Measurements from ENCODE around the gene MARCHF6. TPM values are rescaled to one million over a fixed set of nuclear protein-coding genes. Genes with fewer than 3 reads are reported as not detected.

Gene MARCHF6
- total and polyA plus RNA-seq, 9 of the 15 experiments (the other 6 are each of a cell fraction or from before 2014, with no cell fraction given), result 74.1 to 456 (median 116) TPM

- peak overlapping the region; percentile 50 for H3K4me2 ChIP-seq (ENCODE audit: insufficient read depth, low read length)
- H3K9ac ChIP-seq (ENCODE audit: insufficient read depth in 1 of 2, low read depth in 2 of 2, low read length in 2 of 2), result peak overlapping the region; percentile 0 to 6; a peak in 1 of 4 replicates
- in situ Hi-C loops (cut with MboI) (no loop called here), intact Hi-C loops (cut with micrococcal nuclease) (no loop called here)
- H3K9me3 ChIP-seq (replicated peaks; ENCODE audit: control insufficient read depth, insufficient read depth, low read depth, low read length), result no peaks in the 10 kb centered on the region
- ATAC-seq (no peak; the same call in 1 of the 3 replicates), DNase-seq (ENCODE audit: extremely low read depth in 1 of 4, low spot score in 3 of 4) (peak in 1 of 4 experiments; percentile 55), FAIRE-seq (peak; percentile 42)
- no peaks in the 10 kb centered on the region for H4K20me1 ChIP-seq (replicated peaks; ENCODE audit: control insufficient read depth, insufficient read depth, low read length)
- no peaks in the 10 kb centered on the region for H3K36me3 ChIP-seq (ENCODE audit: control insufficient read depth, insufficient read depth, low read length)
- no peak overlapping the region for H3K4me3 ChIP-seq
- no peaks in the 10 kb centered on the region for H3K9me1 ChIP-seq (ENCODE audit: control insufficient read depth, insufficient read depth, low read length)
- CTCF ChIA-PET (ENCODE audit: low intra/inter-chr PET ratio), result interaction anchor here (1.1 kb wide), 1 partner anchor 11 kb away, joined by 3 read pairs; no protein-coding TSS in a partner anchor
- H3K27ac ChIP-seq (ENCODE audit: extremely low read depth, low read depth, low read length), result peak overlapping the region; percentile 64
- POLR2A ChIA-PET, result interaction anchor here (0.9 to 4.9 kb wide), 7 partner anchors 7 to 279 kb away, joined by 3 to 31 read pairs (median 4); partner anchors contain the start of gene MARCHF6
- peaks cover 9% of the 10 kb centered on the region for H3K79me2 ChIP-seq (ENCODE audit: control insufficient read depth, insufficient read depth, low read length)
- peak overlapping the region; percentile 75 for H2AFZ ChIP-seq (ENCODE audit: low read depth, low read length)
- no peaks in the 10 kb centered on the region for H3K27me3 ChIP-seq (ENCODE audit: control insufficient read depth in 2 of 2, insufficient read depth in 2 of 2, low read length in 2 of 2)
- 13% methylated on average over 9 of the region's 10 CpGs for WGBS (ENCODE audit: insufficient coverage, low coverage, missing lambda C conversion rate)
- BruUV-seq (replicated peaks), result no TSS peak
- peaks cover 36 to 41% of the 10 kb centered on the region in 2 experiments for H3K4me1 ChIP-seq (replicated peaks in 1 of 2; ENCODE audit: control insufficient read depth in 2 of 2, insufficient read depth in 2 of 2, low read length in 2 of 2)
- TF ChIP-seq, protein P1, sequence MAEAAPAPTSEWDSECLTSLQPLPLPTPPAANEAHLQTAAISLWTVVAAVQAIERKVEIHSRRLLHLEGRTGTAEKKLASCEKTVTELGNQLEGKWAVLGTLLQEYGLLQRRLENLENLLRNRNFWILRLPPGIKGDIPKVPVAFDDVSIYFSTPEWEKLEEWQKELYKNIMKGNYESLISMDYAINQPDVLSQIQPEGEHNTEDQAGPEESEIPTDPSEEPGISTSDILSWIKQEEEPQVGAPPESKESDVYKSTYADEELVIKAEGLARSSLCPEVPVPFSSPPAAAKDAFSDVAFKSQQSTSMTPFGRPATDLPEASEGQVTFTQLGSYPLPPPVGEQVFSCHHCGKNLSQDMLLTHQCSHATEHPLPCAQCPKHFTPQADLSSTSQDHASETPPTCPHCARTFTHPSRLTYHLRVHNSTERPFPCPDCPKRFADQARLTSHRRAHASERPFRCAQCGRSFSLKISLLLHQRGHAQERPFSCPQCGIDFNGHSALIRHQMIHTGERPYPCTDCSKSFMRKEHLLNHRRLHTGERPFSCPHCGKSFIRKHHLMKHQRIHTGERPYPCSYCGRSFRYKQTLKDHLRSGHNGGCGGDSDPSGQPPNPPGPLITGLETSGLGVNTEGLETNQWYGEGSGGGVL (CRISPR knock-in tag; IDR thresholded peaks at IDR 0.05), result no peak
- TF ChIP-seq MYNN (IDR thresholded peaks at IDR 0.05), result no peak
- TF ChIP-seq MYNN (CRISPR knock-in tag; IDR thresholded peaks at IDR 0.05), result no peak
- TF ChIP-seq ZEB2 (IDR thresholded peaks at IDR 0.05), result peak; percentile 59; the same call in 1 of the 2 replicates
- peak; percentile 68; the same call in 1 of the 2 replicates for TF ChIP-seq KLF6 (CRISPR knock-in tag; IDR thresholded peaks at IDR 0.05; ENCODE audit: borderline replicate concordance)
- TF ChIP-seq CCAR2 (IDR thresholded peaks at IDR 0.05; ENCODE audit: low read depth, low read length), result no peak
- TF ChIP-seq ATF1 (CRISPR knock-in tag; IDR thresholded peaks at IDR 0.05), result no peak
- peak; percentile 9; the same call in 1 of the 2 replicates for TF ChIP-seq ATF1 (tag; IDR thresholded peaks at IDR 0.05)
- TF ChIP-seq FOXA1 (IDR thresholded peaks at IDR 0.05; ENCODE audit: borderline replicate concordance), result no peak
- TF ChIP-seq CC2D1A (IDR thresholded peaks at IDR 0.05), result peak; percentile 70
- TF ChIP-seq, protein P2, sequence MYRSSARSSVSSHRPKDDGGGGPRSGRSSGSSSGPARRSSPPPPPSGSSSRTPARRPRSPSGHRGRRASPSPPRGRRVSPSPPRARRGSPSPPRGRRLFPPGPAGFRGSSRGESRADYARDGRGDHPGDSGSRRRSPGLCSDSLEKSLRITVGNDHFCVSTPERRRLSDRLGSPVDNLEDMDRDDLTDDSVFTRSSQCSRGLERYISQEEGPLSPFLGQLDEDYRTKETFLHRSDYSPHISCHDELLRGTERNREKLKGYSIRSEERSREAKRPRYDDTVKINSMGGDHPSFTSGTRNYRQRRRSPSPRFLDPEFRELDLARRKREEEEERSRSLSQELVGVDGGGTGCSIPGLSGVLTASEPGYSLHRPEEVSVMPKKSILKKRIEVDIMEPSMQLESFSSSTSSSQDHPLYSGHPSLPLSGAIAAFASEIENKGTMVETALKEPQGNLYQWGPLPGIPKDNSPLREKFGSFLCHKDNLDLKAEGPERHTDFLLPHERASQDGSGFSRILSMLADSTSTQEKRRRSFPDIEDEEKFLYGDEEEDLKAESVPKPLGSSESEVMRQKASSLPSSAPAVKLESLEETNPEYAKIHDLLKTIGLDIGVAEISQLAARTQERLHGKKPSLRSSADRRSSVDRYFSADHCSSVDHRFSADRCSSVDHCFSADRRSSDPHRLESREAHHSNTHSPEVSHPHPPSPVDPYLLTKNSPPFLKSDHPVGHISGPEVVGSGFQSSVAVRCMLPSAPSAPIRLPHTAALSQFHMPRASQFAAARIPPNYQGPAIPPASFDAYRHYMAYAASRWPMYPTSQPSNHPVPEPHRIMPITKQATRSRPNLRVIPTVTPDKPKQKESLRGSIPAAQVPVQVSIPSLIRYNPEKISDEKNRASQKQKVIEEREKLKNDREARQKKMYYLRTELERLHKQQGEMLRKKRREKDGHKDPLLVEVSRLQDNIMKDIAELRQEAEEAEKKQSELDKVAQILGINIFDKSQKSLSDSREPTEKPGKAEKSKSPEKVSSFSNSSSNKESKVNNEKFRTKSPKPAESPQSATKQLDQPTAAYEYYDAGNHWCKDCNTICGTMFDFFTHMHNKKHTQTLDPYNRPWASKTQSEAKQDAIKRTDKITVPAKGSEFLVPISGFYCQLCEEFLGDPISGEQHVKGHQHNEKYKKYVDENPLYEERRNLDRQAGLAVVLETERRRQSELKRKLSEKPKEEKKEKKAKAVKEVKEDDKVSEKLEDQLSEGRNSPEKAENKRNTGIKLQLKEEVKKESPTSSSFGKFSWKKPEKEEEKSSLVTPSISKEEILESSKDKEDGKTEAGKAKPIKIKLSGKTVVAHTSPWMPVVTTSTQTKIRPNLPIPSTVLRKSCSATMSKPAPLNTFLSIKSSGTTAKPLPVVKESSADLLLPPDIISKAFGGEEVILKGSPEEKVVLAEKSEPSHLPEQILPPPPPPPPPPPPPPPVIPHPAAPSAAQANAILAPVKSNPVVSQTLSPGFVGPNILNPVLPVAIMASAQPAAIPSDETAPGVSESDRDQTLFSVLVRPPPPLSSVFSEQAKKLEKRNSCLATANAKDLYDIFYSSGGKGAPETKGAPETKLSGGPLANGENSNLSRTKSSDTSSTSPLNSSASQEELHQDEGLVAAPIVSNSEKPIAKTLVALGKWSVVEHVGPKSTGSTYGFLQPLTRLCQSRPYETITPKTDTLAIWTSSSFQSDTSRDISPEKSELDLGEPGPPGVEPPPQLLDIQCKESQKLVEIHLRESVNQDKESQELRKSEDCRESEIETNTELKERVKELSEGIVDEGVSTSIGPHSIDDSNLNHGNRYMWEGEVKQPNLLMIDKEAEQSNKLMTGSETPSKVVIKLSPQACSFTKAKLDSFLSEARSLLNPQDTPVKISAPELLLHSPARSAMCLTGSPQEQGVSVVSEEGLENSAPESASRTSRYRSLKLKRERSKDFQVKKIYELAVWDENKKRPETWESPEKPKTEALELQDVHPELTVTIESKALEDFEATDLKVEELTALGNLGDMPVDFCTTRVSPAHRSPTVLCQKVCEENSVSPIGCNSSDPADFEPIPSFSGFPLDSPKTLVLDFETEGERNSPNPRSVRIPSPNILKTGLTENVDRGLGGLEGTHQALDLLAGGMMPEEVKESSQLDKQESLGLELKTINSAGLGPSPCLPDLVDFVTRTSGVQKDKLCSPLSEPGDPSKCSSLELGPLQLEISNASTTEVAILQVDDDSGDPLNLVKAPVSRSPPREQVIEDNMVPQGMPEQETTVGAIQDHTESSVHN (IDR thresholded peaks at IDR 0.05; ENCODE audit: borderline replicate concordance in 1 of 2, low read depth in 1 of 2), result peak in 1 of 2 experiments; percentile 22; a peak in 1 of 4 replicates
- TF ChIP-seq NFIC (IDR thresholded peaks at IDR 0.05), result no peak; the same call in 1 of the 2 replicates
Measured at GRCh38 chr5:10311595-10312425, 41.7 kb upstream of the MARCHF6 start.
